Endothelial cell of umbilical vein (primary cell): ENCODE measurements around the gene RAC2. TPM values are rescaled to one million over a fixed set of nuclear protein-coding genes. Genes with fewer than 3 reads are reported as not detected.

Source experiments
- BruUV-seq: library from RNA; stranded (reverse); fragments of 400-500 nt; replicated peaks from 2 replicates; lab custom pipeline; 2021; lab: Mats Ljungman, UMichigan
- CTCF ChIA-PET: fragments of 300-600, 350-600 bp; sonication (Branson Sonifier 250); formaldehyde crosslinking; loops from one replicate; lab custom pipeline; 2021; ENCODE audit warnings: antibody characterized with exemption, inconsistent platforms; lab: Charles Lee
- POLR2A ChIA-PET: fragments of 300-600, 350-600 bp; sonication (Branson Sonifier 250); formaldehyde crosslinking; loops from one replicate; lab custom pipeline; 2021; ENCODE audit warnings: antibody characterized with exemption, inconsistent platforms; lab: Charles Lee
- DNase-seq: peaks from one replicate; pipeline ENCODE4 v3.0.0-alpha.2; 2011; ENCODE audit warnings: low read depth, low spot score
- FAIRE-seq: peaks from 2 replicates; lab custom pipeline; 2011; peaks lifted over from hg19 to GRCh38; lab: Jason Lieb, UNC
- H2AFZ ChIP-seq: 2 replicates; pipeline ENCODE4 v1.6.0; 2012; ENCODE audit warnings: low read depth, low read length, control low read depth, inconsistent platforms
- H3K27ac ChIP-seq: 2 replicates; pipeline ENCODE4 v1.5.1; 2011; ENCODE audit warnings: low read depth, mild to moderate bottlenecking, control low read depth, low read length, moderate library complexity; ENCODE audit not compliant: insufficient read depth
- H3K27me3 ChIP-seq, 2 experiments: 2 replicates each; pipeline versions ENCODE4 v1.6.0 to v1.6.1; 2011; ENCODE audit warnings: low read length in 2 of 2, mixed read lengths in 1 of 2; ENCODE audit not compliant: control insufficient read depth in 2 of 2, insufficient read depth in 2 of 2
- H3K36me3 ChIP-seq, 2 experiments: 2 replicates in 1 of 2; 3 replicates in 1 of 2; pipeline ENCODE4 v1.5.1; 2011; ENCODE audit warnings: low read length in 2 of 2, mild to moderate bottlenecking in 1 of 2, moderate library complexity in 1 of 2; ENCODE audit not compliant: control insufficient read depth in 2 of 2, insufficient read depth in 2 of 2; ENCODE audit errors: extremely low read depth in 1 of 2
- H3K4me1 ChIP-seq: 3 replicates; pipeline ENCODE4 v1.5.1; 2011; ENCODE audit warnings: mild to moderate bottlenecking, low read length; ENCODE audit not compliant: control insufficient read depth, insufficient read depth; ENCODE audit errors: extremely low read depth
- H3K4me2 ChIP-seq: 2 replicates; pipeline ENCODE4 v1.6.1; 2011; ENCODE audit warnings: low read length, control low read depth, mixed read lengths; ENCODE audit not compliant: insufficient read depth
- H3K4me3 ChIP-seq, 3 experiments: fragments of 200-600 bp in 1 of 3; sonication (generic), shearing (Covaris generic) in 1 of 3; replicated peaks in 1 of 3; 2 replicates each; pipeline ENCODE4 v1.5.1; 2011 to 2016; ENCODE audit warnings: control low read depth in 3 of 3, low read length in 3 of 3, mild to moderate bottlenecking in 2 of 3, inconsistent platforms in 1 of 3, low read depth in 1 of 3, moderate library complexity in 1 of 3; ENCODE audit not compliant: insufficient read depth in 1 of 3
- H3K79me2 ChIP-seq: 2 replicates; pipeline ENCODE4 v1.6.0; 2012; ENCODE audit warnings: low read length, inconsistent platforms; ENCODE audit not compliant: control insufficient read depth, insufficient read depth
- H3K9ac ChIP-seq: replicated peaks from 2 replicates; pipeline ENCODE3; 2011; ENCODE audit warnings: low read length, control low read depth; ENCODE audit not compliant: insufficient read depth; ENCODE audit errors: extremely low read depth
- H3K9me1 ChIP-seq: replicated peaks from 3 replicates; pipeline ENCODE4 v1.6.0; 2011; ENCODE audit warnings: mild to moderate bottlenecking, low read length; ENCODE audit not compliant: control insufficient read depth, insufficient read depth; ENCODE audit errors: extremely low read depth
- H3K9me3 ChIP-seq: replicated peaks from 2 replicates; pipeline ENCODE4 v1.5.1; 2012; ENCODE audit warnings: low read length, inconsistent platforms; ENCODE audit not compliant: control insufficient read depth, insufficient read depth
- H4K20me1 ChIP-seq: replicated peaks from 2 replicates; pipeline ENCODE3; 2011; ENCODE audit warnings: mild to moderate bottlenecking, low read length; ENCODE audit not compliant: control insufficient read depth, insufficient read depth; ENCODE audit errors: extremely low read depth
- EZH2 ChIP-seq: IDR thresholded peaks from 2 replicates; pipeline ENCODE4 v1.6.1; 2012; ENCODE audit warnings: borderline replicate concordance, low read depth, mild to moderate bottlenecking, moderate library complexity, low read length, inconsistent platforms; ENCODE audit not compliant: severe bottlenecking
- FOS ChIP-seq: IDR thresholded peaks from 2 replicates; pipeline ENCODE4 v1.6.1; 2011; ENCODE audit warnings: mild to moderate bottlenecking, low read length, moderate library complexity, borderline replicate concordance; ENCODE audit not compliant: insufficient read depth
- GATA2 ChIP-seq: IDR thresholded peaks from 2 replicates; pipeline ENCODE4 v1.7.0; 2011; ENCODE audit warnings: low read depth, mild to moderate bottlenecking, moderate library complexity, mixed read lengths, low read length; ENCODE audit not compliant: insufficient read length, insufficient read depth
- JUN ChIP-seq: IDR thresholded peaks from 2 replicates; pipeline ENCODE4 v1.6.1; 2011; ENCODE audit warnings: borderline replicate concordance, low read depth; ENCODE audit not compliant: insufficient read length, insufficient read depth
- MYC ChIP-seq: IDR thresholded peaks from one replicate; pipeline ENCODE4 v1.6.1; 2011; ENCODE audit warnings: mild to moderate bottlenecking, low read depth, low read length
- POLR2A ChIP-seq: IDR thresholded peaks from 2 replicates; pipeline ENCODE4 v1.6.1; 2012; ENCODE audit warnings: low read depth, mild to moderate bottlenecking, control low read depth, low read length
- POLR2AphosphoS5 ChIP-seq: IDR thresholded peaks from 2 replicates; pipeline ENCODE4 v1.6.1; 2012; ENCODE audit warnings: low read depth, mild to moderate bottlenecking, control low read depth, low read length, moderate library complexity; ENCODE audit not compliant: insufficient read depth
- dilution Hi-C: fragments of 300-500 bp; cut with MboI; formaldehyde crosslinking; loops from one replicate; pipeline ENCODE4 v1.15.0; 2019; ENCODE audit warnings: low sequenced_read_pairs; ENCODE audit not compliant: extremely low pct_ligation_motif_present
- intact Hi-C: fragments of 100-400 bp; cut with micrococcal nuclease; formaldehyde crosslinking; loops from one replicate; pipeline ENCODE4 v1.10.0; 2022
- polyA plus RNA-seq, 4 experiments: library from polyadenylated mRNA; depleted of rRNA in 3 of 4; stranded (reverse) in 3 of 4; unstranded in 1 of 4; fragments of >200 nt; gene quantifications; 2 replicates each; pipeline versions ENCODE4 v1.2.1 to v1.2.3, GENCODE V29; 2011 to 2012; ENCODE audit warnings: missing spikeins in 1 of 4
- total RNA-seq: library from RNA; stranded (reverse); gene quantifications from 2 replicates; pipeline ENCODE4 v1.2.3, GENCODE V29; 2021
- TF ChIP-seq, protein P1 (sequence below): IDR thresholded peaks from 2 replicates; pipeline ENCODE4 v1.6.1; 2011; ENCODE audit not compliant: insufficient read depth, insufficient read length
- TF ChIP-seq, protein P2 (sequence below), 2 donors: IDR thresholded peaks; 1 replicate in 1 of 2; 2 replicates in 1 of 2; pipeline ENCODE4 v1.5.1; 2011; ENCODE audit warnings: low read length in 2 of 2, mild to moderate bottlenecking in 2 of 2, moderate library complexity in 2 of 2, control low read depth in 1 of 2, inconsistent platforms in 1 of 2, low read depth in 1 of 2; ENCODE audit not compliant: insufficient read depth in 1 of 2; ENCODE audit errors: extremely low read depth in 1 of 2

The RAC2 gene
- total and polyA plus RNA-seq, 2 donors (not counting 3 experiments of a cell fraction or from before 2014, with no cell fraction given): 122 to 181 TPM

DNA sequence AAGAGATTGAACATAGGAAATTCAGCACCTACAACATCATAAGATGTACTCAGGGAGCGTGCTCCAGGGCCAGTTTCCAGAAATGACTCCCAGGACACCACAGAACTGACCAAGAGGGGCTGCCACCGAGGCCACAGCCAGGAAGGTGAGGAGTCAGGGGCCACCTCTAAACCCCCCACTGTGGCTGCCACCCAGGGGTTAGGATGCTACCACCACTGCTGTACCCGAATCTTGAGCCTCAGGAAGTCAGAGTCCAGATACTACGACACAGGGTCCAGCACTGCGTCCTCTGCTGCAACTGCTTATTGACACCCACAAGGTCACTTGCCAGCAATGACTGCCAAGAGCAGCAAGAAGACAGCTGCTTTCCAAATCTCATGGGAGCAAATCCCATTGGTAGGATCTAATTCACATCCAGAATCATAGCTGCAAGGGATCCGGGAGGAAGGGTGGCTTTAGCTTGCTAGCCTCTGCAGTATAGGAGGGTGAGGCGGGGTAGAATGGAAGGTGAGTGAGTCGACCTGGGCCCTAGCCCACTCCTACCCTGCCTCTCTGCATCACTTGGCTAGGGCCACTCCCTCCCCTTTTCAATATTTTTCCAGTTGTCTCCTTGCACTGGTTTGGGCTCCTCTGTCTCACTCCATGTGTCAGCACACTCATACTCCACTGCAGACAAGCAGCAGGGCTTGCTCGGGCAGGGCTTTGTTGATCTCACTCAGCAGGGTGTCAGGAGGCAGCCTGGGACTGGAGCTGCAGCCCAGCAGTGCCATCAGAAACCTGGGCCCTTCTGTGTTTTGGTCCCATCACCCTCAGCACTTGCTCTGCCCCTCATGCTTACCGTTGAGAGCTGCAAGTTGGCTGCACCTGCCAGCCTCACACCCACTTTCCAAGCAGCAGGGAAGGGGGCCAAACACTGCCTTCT, 20.2 kb upstream of the RAC2 start:
- H3K9me1 ChIP-seq: no peaks in the 10 kb centered on the region
- H3K4me3 ChIP-seq: no peak overlapping the region
- ChIA-PET POLR2A (no interaction called here), CTCF (interaction anchor here (1.3 to 1.5 kb wide), 2 partner anchors 64 to 191 kb away, joined by 3 to 4 read pairs; no protein-coding TSS in a partner anchor)
- no peaks in the 10 kb centered on the region for H4K20me1 ChIP-seq
- no peak overlapping the region for H3K27ac ChIP-seq
- DNase-seq (no peak), FAIRE-seq (no peak)
- no peak overlapping the region for H3K9ac ChIP-seq
- H3K79me2 ChIP-seq: no peaks in the 10 kb centered on the region
- H3K4me2 ChIP-seq: no peak overlapping the region
- H3K9me3 ChIP-seq: peaks cover 6% of the 10 kb centered on the region
- no TSS peak for BruUV-seq
- H3K27me3 ChIP-seq: no peaks in the 10 kb centered on the region
- intact Hi-C loops (no loop called here), dilution Hi-C loops (no loop called here)
- no peak for TF ChIP-seq FOS
- no peak for TF ChIP-seq JUN
- TF ChIP-seq, protein P1, sequence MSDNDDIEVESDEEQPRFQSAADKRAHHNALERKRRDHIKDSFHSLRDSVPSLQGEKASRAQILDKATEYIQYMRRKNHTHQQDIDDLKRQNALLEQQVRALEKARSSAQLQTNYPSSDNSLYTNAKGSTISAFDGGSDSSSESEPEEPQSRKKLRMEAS: no peak
- no peak for TF ChIP-seq GATA2
- TF ChIP-seq, protein P2, sequence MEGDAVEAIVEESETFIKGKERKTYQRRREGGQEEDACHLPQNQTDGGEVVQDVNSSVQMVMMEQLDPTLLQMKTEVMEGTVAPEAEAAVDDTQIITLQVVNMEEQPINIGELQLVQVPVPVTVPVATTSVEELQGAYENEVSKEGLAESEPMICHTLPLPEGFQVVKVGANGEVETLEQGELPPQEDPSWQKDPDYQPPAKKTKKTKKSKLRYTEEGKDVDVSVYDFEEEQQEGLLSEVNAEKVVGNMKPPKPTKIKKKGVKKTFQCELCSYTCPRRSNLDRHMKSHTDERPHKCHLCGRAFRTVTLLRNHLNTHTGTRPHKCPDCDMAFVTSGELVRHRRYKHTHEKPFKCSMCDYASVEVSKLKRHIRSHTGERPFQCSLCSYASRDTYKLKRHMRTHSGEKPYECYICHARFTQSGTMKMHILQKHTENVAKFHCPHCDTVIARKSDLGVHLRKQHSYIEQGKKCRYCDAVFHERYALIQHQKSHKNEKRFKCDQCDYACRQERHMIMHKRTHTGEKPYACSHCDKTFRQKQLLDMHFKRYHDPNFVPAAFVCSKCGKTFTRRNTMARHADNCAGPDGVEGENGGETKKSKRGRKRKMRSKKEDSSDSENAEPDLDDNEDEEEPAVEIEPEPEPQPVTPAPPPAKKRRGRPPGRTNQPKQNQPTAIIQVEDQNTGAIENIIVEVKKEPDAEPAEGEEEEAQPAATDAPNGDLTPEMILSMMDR (IDR thresholded peaks at IDR 0.05; ENCODE audit: extremely low read depth in 1 of 2, insufficient read depth in 1 of 2, low read depth in 1 of 2, low read length in 2 of 2): no peak
- TF ChIP-seq MYC: no peak
- TF ChIP-seq POLR2AphosphoS5: no peak
- no peak for TF ChIP-seq EZH2
- no peak for TF ChIP-seq POLR2A
- no peaks in the 10 kb centered on the region for H3K36me3 ChIP-seq
- H2AFZ ChIP-seq: no peak overlapping the region
- peaks cover 12% of the 10 kb centered on the region for H3K4me1 ChIP-seq
